Activated CD8-positive, alpha-beta memory T cell treated with anti-CD3 and anti-CD28 coated beads for 36 hours (primary cell): ENCODE measurements around the gene MPZL2. TPM values are rescaled to one million over a fixed set of nuclear protein-coding genes. Genes with fewer than 3 reads are reported as not detected.

Source experiments
- CTCF ChIA-PET: fragments of 350-600 bp; sonication (Branson Sonifier 250); formaldehyde crosslinking; loops from one replicate; lab custom pipeline; 2021; ENCODE audit warnings: antibody characterized with exemption; lab: Charles Lee
- POLR2A ChIA-PET: fragments of 350-600 bp; sonication (Branson Sonifier 250); formaldehyde crosslinking; loops from one replicate; lab custom pipeline; 2021; ENCODE audit warnings: antibody characterized with exemption; lab: Charles Lee
- total RNA-seq, 2 experiments: library from RNA; stranded (reverse); gene quantifications; one replicate each; pipeline ENCODE4 v1.2.3, GENCODE V29; 2021

Gene MPZL2
- total RNA-seq, 2 experiments from 2014 or later = 6.1 to 7.8 TPM

DNA sequence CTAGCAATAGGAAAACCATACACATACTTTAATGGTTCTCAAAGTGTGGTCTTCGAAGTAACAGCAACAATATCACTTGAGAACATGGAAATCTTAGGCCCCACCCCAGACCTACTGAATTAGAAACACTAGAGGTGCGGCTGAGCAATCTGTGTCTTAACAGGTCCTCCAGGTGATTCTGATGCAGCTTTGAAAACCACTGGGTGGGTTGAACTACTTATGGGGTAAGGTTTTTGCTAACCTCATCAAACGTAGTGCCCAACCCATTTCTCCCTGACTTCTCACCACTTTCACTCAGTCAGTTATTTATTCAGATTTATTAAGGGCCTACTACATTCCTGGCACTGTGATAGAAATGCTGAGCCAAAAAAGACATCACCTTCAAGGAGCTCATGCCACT lies 3.7 kb downstream of the MPZL2 start:
- ChIA-PET CTCF (interaction anchor here (1.3 to 2.4 kb wide), 4 partner anchors 9 to 114 kb away, joined by 4 to 12 read pairs (median 5); partner anchors contain the start of gene MPZL3), POLR2A (no interaction called here)

DNA sequence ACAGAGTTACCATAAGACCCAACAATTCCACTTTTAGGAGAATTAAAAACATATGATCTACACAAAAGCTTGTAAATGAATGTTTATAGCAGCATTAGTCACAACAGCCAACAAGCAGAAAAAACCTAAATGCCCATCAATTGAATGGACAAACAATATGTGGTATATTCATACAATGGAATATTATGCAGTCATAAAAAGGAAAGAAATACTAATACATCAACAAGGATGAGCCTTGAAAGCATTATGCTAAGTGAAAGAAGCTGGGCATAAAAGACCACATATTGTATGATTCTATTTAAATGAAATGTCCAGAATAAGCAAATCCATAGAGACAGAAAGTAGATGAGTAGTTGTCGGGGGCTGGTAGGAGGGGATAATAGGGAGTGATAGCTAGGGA lies 5.0 kb downstream of the MPZL2 start:
- ChIA-PET CTCF (interaction anchor here (1.0 to 1.5 kb wide), 3 partner anchors 36 to 113 kb away, joined by 3 to 5 read pairs (median 3); no protein-coding TSS in a partner anchor), POLR2A (no interaction called here)

DNA sequence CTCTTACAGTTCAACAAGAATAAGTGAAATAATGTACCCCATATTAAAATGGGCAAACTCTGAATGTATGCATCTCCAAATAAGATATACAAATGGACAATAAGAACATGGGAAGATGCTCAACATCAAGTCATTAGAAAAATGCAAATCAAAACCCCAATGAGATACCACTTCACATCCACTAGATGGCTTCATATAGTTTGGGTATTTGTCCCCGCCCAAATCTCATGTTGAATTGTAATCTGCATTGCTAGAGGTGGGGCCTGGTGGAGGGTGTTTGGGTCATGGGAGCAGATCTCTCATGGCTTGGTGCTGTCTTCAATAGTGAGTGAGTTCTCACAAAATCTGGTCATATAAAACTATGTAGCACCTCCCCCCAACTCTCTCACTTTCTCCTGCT lies 5.7 kb downstream of the MPZL2 start:
- ChIA-PET CTCF (interaction anchor here (0.6 to 1.5 kb wide), 2 partner anchors 12 to 37 kb away, joined by 3 read pairs; no protein-coding TSS in a partner anchor), POLR2A (no interaction called here)

DNA sequence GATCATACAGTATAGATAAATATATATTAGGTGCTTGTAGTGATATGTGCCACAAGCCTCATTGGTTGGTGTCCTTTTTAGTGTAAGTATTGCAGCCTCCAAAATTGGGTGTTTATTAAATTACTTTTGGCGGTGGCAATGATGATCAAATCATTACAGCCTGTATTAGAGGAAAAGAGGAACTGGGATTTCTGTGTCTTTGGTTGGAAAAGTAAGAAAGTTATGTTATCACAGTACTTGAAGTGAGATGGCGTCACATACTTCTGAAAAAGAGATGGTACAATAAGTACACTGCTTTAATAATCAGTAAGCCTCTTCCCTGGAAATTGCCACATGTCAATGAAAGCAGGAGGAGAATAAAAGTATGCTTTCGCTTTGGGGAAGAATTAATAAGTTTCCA lies 11.4 kb downstream of the MPZL2 start:
- CTCF ChIA-PET = interaction anchor here (0.9 to 2.0 kb wide), 6 partner anchors 8 to 81 kb away, joined by 3 to 9 read pairs (median 4); no protein-coding TSS in a partner anchor
- POLR2A ChIA-PET = interaction anchor here (1.2 to 2.7 kb wide), 3 partner anchors 12 to 54 kb away, joined by 4 to 33 read pairs (median 11); partner anchors contain the start of gene JAML

DNA sequence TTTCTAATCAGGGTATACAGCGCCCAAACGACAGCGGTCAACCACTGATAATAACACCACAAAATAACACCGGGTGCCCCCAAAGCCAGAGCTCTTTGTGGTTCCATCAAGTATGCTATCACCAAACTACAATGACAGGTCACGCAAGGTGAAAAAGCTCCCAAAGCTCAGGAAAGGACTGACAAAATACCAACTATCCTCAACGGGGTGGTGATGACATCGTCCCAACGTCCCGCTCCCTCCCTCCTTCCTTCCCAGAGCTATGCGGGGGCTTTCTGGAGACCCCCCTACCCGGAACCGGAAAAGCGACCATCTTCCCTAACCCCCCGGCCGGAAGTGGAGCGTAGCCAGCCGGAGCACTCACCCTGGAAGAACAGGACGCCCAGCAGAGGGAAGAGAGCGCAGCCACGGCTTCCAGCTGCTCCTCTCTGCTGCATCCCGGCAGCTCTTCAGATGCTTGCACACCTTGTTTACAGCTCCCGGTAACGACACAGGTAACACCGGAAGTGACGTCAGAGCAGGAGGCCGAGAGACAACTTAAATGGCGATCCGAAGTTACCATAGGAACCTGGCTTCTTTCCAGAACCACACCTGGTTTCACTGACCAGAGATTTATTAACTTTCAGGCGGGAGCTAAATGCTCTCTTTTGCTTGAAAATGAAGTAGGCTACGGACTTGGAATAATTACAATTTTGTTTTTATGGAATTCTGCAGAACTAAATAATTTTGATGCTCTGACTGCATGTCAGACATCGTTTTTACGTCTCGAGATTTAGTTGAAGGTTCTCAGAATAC lies 12.0 kb downstream of the MPZL2 start, which contains the start of gene MPZL3:
TSS of gene MPZL3 (minus strand) at position 508 of the 795 bp plus-strand sequence. CDS start at position 437, 71 bp downstream.
- CTCF ChIA-PET = interaction anchor here (0.7 to 2.0 kb wide), 9 partner anchors 9 to 96 kb away, joined by 3 to 9 read pairs (median 3); no protein-coding TSS in a partner anchor
- POLR2A ChIA-PET = interaction anchor here (0.5 to 2.7 kb wide), 7 partner anchors 12 to 85 kb away, joined by 3 to 33 read pairs (median 5); partner anchors contain the start of gene JAML

DNA sequence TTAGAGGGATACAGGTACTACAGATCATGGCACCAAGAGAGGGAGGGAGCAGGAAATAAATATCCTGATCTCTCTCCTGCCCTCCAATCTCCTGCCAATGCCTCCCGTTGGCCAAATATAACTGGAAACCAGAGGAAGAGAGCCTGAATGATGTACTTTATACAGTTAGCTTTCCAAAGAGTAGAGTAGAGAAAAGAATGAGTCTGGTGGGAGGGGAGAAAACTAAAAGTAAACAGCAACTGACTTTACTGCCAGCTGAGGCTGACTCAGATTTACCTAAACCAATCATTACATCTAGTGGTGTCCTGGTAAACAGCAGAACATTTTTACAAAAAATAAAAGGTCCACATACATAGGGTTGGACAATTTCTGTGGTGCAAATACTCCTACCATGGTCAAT lies 17.1 kb downstream of the MPZL2 start:
- ChIA-PET POLR2A (interaction anchor here (1.4 kb wide), 1 partner anchor 22 kb away, joined by 5 read pairs; the partner anchor contains the start of gene JAML), CTCF (interaction anchor here (1.0 to 2.3 kb wide), 3 partner anchors 22 to 49 kb away, joined by 3 to 14 read pairs (median 4); partner anchors contain the start of gene JAML)

DNA sequence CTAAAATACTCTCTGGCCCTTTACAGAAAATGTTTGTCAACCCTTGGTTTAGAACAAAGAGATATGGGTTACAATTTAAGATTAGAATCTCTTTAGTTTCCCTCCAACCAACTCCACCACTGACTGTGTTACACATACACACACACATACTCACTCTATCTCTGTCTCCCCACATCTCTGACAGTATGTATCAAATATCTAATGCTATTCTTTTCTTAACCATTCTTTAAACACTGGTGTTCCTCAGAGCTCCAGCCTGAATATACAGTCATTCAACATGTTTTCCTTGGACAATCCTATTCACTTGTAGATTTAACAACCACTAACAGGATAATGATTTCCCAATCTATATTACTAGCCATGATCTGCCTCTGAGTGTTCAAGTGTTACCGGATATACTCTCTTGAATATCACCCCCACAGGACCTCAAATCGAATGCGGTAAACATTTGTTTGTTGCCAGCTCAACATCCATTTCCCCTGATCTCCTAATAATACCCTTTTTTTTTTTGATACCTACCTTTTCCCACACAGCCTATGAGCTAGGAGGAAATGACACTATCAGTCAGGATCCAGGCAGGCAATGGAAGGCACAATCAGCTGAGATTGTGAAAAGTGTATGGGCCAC lies 18.0 kb downstream of the MPZL2 start:
- POLR2A ChIA-PET = interaction anchor here (0.6 kb wide), 1 partner anchor 9 kb away, joined by 12 read pairs; no protein-coding TSS in a partner anchor
- CTCF ChIA-PET = interaction anchor here (0.6 to 2.3 kb wide), 3 partner anchors 12 to 50 kb away, joined by 3 to 14 read pairs (median 4); no protein-coding TSS in a partner anchor

DNA sequence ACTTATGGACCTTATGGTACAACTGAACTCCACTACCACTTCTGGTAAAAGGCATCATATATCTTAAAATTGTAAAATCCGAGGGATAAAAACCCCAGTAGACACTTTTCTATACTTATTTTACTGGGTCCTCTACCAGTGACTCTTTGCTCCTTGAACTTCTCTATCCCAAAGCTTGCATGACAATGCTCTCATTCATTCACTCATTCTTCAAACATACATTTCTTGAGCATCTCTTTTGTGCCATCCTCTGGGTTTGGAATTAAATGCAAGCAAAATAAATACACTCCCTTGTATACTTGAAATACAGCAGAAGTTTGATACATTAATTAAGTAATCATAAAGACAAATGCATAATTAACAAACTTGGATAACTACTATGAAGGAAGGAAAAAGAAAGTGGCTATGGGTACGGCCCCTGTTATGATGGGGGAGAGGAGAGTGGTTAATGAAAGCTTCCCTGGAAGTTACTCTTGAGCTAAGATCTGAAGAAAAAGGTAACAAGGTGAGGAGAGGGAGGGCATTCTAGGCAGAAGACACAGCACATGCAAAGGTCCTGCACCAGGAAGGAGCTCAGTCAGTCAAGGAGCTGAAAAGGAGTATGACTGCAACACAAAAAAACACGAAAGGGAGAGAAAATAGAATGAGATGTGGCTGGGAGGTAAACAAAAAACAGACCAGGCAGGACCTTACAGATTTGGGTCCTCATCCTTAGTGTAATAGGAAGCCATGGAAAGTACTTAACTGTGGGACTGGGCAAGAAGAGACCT lies 19.9 kb downstream of the MPZL2 start:
- ChIA-PET POLR2A (interaction anchor here (1.0 kb wide), 1 partner anchor 46 kb away, joined by 4 read pairs; no protein-coding TSS in a partner anchor), CTCF (interaction anchor here (1.0 to 1.2 kb wide), 4 partner anchors 19 to 46 kb away, joined by 3 to 4 read pairs (median 4); no protein-coding TSS in a partner anchor)

DNA sequence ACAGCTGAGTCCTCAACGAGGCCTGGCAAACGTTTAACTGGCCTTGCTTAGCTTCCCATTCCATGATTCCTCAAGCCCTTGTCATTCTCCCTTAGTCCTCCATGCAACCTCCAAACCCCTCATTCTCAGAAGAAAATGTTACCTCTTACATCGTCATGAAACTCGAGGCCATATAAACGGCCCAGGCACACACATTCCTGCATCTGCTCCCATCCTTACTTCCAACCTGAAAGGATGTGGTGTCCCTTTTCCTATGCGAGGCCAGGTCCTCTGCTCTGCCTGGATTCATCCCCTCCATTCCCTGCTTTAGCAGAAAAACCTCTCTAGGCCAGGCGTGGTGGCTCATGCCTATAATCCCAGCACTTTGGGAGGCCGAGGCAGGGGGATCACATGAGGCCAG lies 20.9 kb downstream of the MPZL2 start:
- CTCF ChIA-PET = interaction anchor here (1.1 to 2.7 kb wide), 2 partner anchors 18 to 22 kb away, joined by 4 to 18 read pairs; partner anchors contain the start of gene JAML
- POLR2A ChIA-PET = interaction anchor here (4.7 kb wide), 1 partner anchor 17 kb away, joined by 70 read pairs; the partner anchor contains the start of gene JAML

DNA sequence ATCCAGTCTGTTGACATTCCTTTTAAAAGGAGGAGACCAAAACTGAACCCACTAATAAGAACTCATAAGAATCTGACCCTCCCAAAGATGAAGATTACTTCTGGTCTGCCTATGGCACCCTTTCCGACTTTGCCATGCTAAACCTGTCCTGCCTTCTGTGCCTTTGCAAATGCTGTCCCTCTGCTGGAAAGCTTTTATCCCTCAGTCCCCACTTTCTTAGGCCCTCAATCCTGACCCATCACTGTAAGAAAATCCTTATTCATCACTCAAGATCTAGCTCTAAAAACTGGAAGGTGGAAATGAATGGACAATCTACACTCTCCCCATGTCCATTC lies 22.4 kb downstream of the MPZL2 start:
- ChIA-PET POLR2A (interaction anchor here (0.9 to 4.7 kb wide), 6 partner anchors 10 to 27 kb away, joined by 3 to 70 read pairs (median 18); partner anchors contain the start of genes JAML and MPZL3), CTCF (interaction anchor here (1.0 to 2.7 kb wide), 6 partner anchors 15 to 54 kb away, joined by 3 to 18 read pairs (median 4); partner anchors contain the start of gene JAML)

DNA sequence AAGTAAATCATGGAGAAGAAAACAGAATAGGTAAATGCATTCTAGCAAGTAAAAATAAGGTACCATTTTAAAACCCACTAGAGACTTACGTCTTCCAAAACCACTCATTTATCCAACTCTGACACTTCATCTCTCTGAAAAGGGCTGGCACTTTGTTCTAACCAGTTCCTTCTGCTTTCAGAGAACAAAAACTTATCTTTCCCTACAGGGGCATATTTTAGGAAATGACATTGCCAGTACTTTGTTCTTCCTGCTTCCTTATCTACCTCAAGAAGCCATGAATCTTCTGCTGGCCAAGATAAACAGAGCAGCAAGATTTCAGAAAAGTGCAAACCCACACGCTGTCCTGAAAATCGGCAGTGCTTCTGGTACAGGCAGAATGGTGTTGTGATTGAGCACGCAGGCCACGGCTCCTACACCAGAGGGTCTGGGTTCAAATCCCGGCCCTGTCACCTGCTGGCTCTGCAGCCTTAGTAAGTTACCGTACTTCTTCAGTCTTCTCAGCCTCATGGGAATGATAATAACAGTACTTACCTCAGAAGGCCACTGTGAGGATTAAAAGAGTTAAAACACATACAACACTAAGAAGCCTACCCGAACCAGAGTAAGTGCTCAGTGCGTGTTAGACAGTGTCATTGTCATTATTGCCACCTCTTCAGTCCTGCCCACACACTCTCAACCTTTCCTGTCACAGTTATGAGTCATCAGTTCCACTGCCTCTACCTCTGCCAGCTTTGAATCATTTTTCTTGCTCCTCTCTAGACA lies 22.9 kb downstream of the MPZL2 start:
- ChIA-PET POLR2A (interaction anchor here (0.7 to 4.7 kb wide), 10 partner anchors 10 to 63 kb away, joined by 3 to 70 read pairs (median 5); partner anchors contain the start of genes JAML and MPZL3), CTCF (interaction anchor here (1.0 to 2.7 kb wide), 4 partner anchors 14 to 54 kb away, joined by 3 to 18 read pairs (median 6); partner anchors contain the start of gene JAML)

DNA sequence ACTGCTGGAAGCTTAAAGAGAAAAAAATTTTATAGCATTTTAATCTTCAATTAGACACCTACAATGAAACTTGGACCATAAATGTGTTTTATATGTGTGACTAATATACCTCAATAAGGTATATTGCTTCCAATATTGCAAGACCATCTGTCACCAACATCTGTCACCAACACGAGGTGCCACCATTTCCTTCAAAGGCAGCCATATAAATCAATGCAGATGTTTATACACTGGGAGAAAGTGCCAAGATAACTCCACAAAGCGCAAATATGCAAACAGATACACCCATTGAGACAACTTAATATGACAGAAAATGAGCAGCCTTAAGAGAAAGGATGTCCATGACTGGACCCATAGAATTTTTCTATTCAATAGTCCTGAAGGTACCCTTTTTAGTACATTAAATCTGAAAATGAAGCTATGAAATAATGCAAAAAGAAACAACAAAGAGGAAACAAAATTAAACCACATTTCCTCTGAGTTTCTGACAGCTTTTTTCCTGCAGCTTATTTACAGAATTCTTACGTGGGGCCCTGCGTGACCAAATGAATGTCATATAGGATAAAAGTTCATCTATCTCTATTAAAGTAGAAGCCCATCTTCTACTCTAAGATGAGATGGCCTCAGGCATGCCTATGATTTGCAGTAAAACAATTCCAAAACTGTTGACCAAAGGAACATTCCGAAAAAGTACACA lies 24.4 kb downstream of the MPZL2 start:
- ChIA-PET CTCF (interaction anchor here (0.9 to 1.2 kb wide), 4 partner anchors 11 to 41 kb away, joined by 3 to 5 read pairs (median 4); partner anchors contain the start of gene MPZL3), POLR2A (interaction anchor here (1.1 to 4.7 kb wide), 5 partner anchors 12 to 38 kb away, joined by 4 to 70 read pairs (median 30); partner anchors contain the start of genes JAML and MPZL3)

DNA sequence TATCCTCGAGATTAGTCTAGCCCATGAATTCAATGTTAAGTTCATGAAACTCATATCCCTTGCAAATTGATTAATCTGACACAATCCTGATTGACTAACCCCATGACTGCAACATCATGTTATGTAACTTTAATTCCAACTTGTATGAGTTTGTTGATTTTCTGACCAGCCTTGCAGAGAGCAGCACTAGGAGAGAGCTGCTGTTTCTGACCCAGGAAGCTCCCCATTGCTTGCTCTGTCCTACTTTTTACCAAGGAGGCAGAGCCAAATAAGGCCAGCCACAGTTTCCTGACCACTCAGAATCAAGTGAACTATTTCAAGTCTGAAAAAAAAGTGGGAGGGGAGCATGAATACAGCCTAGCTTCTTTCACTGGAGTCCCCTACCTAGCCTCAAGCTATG lies 25.2 kb downstream of the MPZL2 start:
- POLR2A ChIA-PET = interaction anchor here (0.8 to 4.7 kb wide), 5 partner anchors 12 to 37 kb away, joined by 4 to 70 read pairs (median 30); partner anchors contain the start of genes JAML and MPZL3
- CTCF ChIA-PET = interaction anchor here (1.2 kb wide), 3 partner anchors 13 to 41 kb away, joined by 4 to 5 read pairs (median 5); partner anchors contain the start of gene MPZL3

DNA sequence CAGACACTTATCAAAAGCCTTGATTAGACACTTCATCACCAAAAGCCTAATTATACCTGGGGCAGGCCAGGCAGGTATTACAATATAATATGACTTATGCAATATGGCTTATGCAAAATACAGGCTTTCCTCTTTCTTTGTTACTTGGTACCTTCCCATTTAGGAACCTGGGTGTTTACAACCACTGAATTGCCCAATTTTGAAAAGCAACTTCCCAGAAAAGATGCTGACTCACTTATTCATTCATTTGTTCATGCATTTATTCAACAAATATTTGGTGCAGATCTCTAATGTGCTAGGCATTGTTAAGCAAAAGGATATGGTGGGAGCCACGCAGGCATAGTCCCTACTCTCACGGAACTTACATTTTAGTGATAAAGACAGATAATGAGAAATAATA lies 25.7 kb downstream of the MPZL2 start:
- POLR2A ChIA-PET = interaction anchor here (0.8 to 4.7 kb wide), 5 partner anchors 13 to 36 kb away, joined by 4 to 70 read pairs (median 30); partner anchors contain the start of genes JAML and MPZL3
- CTCF ChIA-PET = interaction anchor here (1.2 kb wide), 1 partner anchor 14 kb away, joined by 5 read pairs; the partner anchor contains the start of gene MPZL3

DNA sequence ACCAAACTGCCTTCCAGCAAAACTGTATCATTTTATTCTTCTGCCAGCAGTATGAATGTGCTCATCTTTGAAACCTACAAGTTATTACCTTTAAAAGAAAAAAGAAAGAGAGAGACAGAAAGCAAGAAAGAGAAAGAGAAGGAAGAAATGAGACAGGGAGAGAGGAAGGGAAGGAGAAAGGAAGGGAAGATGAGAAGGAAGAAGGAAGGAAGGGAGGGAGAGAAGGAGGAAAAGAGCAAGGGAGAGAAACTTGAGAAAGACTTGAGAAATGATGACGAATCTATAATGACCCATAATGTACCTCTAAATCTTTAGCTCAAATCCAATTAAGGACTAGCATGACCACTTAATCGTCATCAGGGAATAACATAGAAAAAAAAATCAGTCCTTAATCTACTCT lies 27.9 kb downstream of the MPZL2 start:
- ChIA-PET CTCF (interaction anchor here (1.5 kb wide), 1 partner anchor 11 kb away, joined by 5 read pairs; the partner anchor contains the start of gene JAML), POLR2A (interaction anchor here (0.7 to 1.1 kb wide), 3 partner anchors 10 to 19 kb away, joined by 3 to 9 read pairs (median 5); partner anchors contain the start of gene JAML)

DNA sequence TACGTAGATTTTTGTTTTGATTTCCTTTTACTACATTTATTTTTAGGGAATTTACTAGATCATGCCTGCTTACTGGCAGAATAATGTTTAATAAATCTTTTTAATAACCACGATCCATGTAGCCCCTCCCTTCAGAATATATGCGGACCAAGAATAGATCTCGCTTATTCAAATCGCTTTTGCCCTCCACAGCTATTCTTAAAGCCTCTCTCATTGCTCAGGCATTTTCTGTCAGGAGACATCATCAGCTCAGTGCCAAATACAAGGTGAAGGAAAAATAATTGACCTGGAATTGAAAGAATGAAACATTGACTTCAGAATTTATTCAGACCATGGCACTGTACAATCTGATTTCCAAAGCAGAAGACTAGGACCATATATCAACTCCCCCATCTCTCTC lies 29.3 kb downstream of the MPZL2 start:
- ChIA-PET POLR2A (no interaction called here), CTCF (no interaction called here)
